HG03439 (cell line): ENCODE data around the gene CTIF.
"Not testable (repeated sequence)": the region's sequence is repeated elsewhere in the genome, so short reads cannot be mapped to it uniquely, and the experiment has no call there.

ENCODE experiments used
- ATAC-seq: cut with Tn5 transposase; IDR thresholded peaks from one replicate; pipeline ENCODE4 v1.9.1; 2021; ENCODE audit warnings: mild to moderate bottlenecking, moderate library complexity; ENCODE audit not compliant: unreplicated experiment

The CTIF gene

GRCh38 chr18:48638896-48639771 lies 100.3 kb downstream of the CTIF start:
- ATAC-seq, result no peak

DNA sequence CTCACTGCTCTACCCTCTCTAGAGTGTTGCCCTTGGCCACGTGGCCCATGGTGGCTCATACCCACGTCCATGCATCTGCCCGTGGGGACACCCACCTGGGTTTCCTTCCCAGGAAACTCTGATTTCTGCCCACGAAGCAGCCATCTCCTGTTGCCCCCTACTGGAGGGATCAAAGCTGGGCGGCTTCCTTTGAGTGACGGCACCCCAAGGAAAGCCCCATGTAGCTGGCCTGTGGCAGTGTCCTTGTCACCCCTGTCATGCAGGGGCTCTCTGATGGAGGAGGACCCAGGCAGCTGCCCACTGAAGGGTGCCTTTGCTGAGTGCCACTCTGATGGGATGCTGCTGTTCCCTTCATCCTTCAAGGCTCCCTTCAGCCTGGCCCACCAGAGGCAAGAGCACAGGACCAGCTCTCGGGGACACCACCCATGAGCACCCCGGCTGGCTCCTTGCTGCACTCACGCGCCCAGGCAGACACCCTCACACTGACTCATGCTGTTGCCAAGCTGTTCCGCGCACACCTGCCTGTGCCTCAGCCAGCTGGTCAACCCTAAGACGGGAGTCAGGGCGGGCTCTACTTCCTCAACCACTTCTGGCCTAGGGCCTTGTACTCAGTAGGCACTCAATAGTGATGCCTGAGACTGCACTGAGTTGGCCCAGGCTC lies 101.1 kb downstream of the CTIF start:
- ATAC-seq, result no peak

DNA sequence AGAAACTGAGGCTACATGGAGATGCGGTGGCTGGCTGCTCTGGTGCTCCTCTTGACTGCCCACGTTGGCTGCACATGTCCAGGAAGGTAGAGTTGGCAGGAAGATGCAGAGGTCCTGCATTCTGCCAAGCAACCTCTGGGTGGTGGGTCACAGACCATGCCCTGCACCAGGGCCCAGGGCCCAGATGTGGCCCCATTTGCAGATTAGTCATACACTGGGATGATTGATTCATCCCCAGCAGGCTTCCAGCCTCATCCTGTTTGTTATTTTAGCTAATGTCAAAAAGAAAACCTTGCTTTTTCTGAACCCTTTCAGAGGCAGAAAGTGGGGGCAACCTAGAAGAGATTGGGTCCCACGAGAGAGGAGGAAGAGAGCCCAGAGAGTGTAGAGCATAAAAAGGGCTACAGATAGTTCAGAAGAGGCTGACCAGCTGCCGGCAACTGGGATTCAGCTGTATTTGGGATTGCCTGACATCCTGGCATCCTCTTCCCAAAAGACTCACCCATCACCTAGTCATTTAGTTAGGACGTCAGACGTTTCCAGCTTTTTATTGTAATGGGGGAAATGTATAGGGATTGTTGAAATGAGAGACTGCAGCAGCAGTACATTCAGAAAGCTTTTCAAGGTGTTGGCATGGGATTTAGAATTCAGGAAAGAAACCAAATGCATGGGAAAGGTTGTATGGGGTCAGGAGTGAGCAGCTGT lies 101.9 kb downstream of the CTIF start:
- no peak for ATAC-seq

- no peak for ATAC-seq
Observed at GRCh38 chr18:48641981-48642380, 103.2 kb downstream of the CTIF start.

DNA sequence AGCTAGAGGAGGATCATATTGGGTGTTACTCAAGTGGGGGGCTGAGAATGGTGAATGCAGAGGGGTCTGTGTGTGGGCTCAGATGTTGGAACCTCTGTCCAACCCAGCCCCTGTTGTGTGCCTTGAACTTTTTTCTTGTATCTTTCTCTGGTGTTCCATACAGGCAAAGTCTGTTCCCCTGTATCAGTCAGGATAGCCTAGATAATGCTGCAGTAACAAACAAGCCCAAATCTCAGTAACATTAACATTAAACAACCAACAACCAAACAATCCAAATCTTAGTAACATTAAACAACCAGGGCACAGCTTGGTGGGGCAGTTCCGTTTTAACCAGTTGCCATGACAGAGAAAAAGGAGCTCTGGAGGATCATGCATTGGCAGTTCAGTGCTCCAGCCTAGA lies 103.7 kb downstream of the CTIF start:
- no peak for ATAC-seq

- no peak for ATAC-seq
Observed at GRCh38 chr18:48643262-48643661, 104.4 kb downstream of the CTIF start.

- no peak for ATAC-seq
Observed at GRCh38 chr18:48644029-48644428, 105.2 kb downstream of the CTIF start.

- no peak for ATAC-seq
Observed at GRCh38 chr18:48645427-48646002, 106.7 kb downstream of the CTIF start.

GRCh38 chr18:48646976-48647375 lies 108.1 kb downstream of the CTIF start:
- ATAC-seq, result no peak

DNA sequence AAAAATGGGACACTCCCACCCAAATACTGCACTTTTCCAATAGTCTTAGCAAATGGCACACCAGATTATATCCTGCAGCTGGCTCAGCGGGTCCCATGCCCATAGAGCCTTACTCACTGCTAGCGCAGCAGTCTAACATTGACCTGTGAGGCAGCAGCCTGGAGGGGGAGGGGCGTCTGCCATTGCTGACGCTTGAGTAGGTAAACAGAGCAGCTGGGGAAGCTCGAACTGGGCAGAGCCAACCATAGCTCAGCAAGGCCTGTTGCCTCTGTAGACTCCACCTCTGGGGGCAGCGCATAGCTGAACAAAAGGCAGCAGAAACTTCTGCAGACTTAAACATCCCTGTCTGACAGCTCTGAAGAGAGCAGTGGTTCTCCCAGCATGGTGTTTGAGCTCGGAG lies 110.4 kb downstream of the CTIF start:
- no peak for ATAC-seq

DNA sequence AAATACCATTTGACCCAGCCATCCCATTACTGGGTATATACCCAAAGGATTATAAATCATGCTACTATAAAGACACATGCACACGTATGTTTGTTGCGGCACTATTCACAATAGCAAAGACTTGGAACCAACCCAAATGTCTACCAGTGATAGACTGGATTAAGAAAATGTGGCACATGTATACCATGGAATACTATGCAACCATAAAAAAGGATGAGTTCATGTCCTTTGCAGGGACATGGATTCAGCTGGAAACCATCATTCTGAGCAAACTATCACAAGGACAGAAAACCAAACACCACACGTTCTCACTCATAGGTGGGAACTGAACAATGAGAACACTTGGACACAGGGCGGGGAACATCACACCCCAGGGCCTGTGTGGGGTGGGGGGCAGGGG lies 115.8 kb downstream of the CTIF start:
- not testable (repeated sequence) for ATAC-seq

- no peak for ATAC-seq
Observed at GRCh38 chr18:48655508-48655907, 116.7 kb downstream of the CTIF start.

GRCh38 chr18:48656176-48656575 lies 117.3 kb downstream of the CTIF start:
- ATAC-seq, result no peak

- no peak for ATAC-seq
Observed at GRCh38 chr18:48656582-48656981, 117.8 kb downstream of the CTIF start.

GRCh38 chr18:48657447-48658120 lies 118.8 kb downstream of the CTIF start:
- no peak for ATAC-seq

DNA sequence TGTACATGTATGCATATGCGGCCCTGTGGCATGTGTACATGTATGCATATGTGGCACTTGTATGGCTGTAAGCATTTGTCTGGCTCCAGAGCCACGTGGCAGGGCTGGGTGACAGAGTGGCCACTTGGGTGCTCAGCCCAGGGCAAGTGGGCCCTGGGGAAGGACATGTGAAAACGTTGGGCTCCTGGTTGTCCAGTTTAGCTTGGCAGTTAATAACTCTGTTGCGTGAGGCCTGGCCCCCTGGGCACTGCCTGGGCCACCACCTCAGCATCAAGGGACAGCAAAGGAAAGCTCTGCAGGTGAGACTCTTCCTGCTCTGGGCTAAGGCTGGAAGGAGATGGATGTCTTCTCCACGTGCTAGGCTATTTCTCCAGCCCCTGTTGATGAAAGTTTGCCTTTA lies 119.9 kb downstream of the CTIF start:
- ATAC-seq, result no peak

GRCh38 chr18:48659188-48660009 lies 120.6 kb downstream of the CTIF start:
- no peak for ATAC-seq

GRCh38 chr18:48660346-48661228 lies 121.8 kb downstream of the CTIF start:
- no peak for ATAC-seq

GRCh38 chr18:48661421-48661820 lies 122.6 kb downstream of the CTIF start:
- ATAC-seq, result no peak
